ENCODE measurements around the gene MECP2. TPM values are rescaled to one million over a fixed set of nuclear protein-coding genes. Genes with fewer than 3 reads are reported as not detected.

Gene MECP2
- total RNA-seq, 1 experiment from 2014 or later: 61.4 TPM

DNA sequence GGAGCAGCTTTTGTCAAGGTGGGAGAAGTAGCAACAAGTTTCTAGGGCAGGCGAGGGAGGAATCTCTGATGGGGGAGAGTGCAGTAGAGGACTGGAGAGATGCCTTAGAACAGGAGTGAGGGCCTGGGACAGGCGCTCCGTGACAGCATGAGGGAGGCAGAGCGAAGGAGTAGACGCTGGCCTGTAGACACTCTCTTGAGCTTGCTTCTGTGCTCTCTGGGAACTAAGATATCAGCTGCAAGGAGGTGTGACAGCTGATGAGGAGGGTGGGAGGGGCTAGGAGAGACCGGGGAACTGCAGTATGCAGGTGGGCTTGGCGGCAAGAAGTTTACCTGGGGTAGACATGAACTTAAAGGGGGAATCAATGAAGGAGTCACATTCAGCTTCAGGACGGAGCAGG lies 35.7 kb downstream of the MECP2 start:
- DNase-seq (ENCODE audit: low read depth): no peak

DNA sequence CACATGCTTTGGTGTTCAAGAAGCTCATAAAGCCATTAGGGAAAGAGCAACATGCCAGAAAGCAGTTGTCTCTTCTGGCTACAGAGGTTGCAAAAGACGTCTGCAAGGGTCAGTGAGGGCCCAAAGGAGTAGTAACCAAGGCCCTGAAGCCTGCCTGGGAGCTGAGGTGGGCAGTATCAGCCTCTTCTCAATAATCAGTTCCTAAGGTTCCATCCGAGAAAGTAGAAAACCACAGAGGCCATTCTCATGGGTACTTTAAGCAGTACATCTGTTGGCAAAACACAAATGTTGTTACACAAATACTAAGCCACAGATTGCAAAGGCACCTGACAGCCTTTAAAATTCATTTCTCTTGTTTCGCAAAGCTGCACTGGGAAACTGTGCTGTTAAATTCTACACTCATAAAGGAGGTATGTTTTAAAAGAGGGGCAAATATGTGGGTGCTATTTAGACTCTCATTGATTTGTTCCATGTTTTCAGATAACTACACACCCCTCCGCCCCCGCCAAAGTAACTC lies 37.7 kb downstream of the MECP2 start:
- no peak for DNase-seq (ENCODE audit: low read depth)

DNA sequence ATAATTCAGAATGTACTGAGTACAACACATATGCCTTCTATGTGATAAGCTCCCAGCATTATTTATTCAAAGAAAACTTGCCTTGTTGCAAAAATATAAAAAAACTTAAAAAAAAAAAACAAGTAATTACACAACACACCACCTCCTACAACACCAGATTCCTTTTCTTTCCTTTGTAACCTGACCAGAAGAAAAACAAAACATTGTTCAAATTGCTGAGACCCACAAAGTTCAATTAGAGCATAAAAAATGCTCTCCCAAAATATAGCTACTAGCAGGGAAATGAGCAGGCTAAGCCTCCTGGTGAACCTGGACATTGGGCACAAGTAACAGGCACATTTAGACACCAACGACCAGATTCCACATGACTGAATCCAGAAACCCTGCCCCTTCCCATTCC lies 38.3 kb downstream of the MECP2 start:
- DNase-seq (ENCODE audit: low read depth): no peak

DNA sequence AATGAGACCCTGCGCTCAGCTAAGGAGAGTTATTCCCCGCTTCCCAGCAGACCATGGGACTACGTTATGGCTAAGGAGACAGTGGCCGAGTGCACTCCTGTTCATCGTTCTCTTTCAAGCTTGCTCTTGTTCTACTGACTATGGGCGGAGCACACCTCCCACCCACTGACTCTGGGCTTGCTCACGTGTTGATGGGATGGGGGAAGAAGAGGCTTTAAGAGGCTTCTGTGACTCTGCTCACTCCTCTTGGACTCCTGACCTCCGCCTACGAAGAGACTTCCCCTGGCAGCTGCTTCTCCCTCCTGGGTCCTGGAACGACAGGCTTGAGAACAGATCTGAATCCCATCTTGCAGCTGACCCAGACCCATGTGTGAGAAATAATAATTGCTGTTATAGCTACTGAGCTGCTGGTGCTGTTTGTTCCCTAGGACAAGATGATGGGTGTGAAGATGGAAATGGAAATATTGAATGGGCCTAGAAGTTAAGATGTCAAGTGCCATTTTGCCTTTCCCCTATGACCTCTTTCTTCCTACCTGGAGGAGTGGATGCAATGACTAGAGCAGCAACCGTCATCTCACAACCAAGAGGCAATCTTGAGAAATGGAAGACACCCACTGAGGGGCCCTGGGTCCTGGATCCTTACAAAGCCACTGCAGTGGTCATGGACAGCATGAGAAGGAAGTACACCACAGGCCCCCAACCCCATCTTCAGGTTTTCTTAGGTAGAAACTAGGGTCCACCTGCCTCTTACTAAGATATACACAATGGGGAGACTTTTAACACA lies 39.1 kb downstream of the MECP2 start:
- no peak for DNase-seq (ENCODE audit: low read depth)

DNA sequence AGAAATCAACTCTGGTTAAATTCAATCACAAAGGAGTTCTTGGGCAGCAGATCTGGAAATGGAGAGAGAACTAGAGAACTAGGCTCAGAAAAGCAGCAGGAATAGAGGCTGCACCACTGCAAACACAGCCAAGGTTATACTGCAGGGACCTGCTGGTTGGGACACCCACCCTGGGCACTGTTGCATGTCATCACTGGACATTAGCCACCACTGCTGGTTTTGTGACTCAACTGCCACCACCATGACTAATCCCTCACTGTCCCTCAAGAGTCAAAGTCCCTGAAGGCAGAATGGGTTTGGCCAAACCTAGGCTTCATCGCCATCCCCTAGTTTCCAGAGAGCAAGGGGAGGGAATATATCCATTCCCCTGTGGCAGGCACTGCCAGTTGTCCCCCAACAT lies 39.7 kb downstream of the MECP2 start:
- peak; percentile 22 for DNase-seq (ENCODE audit: low read depth)

DNA sequence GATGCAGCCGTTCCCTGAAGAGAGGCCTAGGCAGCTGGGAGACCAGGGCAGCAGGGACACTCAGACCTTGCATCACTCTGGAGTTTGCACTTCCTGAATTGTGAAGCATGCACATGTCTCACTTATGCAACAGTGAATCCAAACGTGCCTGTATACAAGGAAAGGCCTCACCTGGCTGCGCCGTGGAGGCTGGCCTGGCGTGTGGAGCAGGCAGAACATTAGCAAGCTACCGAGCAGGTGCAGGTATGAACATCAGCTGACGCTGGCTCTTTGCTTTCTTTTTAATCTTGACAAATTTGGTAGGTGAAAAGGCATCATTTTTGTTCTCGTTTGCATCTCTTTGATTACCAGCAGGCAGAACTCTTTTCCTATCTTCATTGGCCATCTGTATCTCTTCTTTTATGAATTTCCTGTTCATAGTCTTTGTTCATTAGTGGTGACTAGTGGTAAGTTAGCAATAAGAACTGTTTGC lies 40.7 kb downstream of the MECP2 start:
- DNase-seq (ENCODE audit: low read depth): no peak

DNA sequence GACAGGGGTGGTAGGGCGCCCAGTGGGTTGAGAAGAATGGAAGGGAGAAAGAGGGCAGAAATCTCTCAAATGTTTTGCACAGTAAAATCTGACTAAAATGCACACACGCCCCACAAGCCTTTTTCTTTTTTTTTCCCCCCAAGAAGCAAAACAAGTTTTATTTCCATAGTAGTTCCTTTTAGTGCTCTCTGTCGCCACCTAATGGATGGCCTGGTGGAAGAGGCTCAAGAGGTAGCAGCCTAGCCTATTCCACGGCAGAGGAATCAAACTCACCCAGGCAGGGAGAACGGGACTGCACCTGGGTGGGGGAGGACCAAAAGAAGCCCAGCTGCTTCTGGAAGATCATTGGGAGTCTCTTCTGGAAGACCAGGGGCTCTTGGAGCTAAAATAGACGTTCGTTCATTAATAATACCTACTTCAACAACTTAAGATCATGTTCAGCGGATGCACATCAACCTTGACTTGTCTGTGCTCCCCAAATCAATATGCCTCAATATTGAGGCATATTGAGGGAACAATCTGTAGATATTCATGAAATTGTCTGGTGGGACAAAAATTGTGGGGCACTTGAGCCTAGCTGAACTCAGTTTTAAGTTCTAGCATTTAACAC lies 46.2 kb downstream of the MECP2 start:
- DNase-seq (ENCODE audit: low read depth): peak; percentile 62

DNA sequence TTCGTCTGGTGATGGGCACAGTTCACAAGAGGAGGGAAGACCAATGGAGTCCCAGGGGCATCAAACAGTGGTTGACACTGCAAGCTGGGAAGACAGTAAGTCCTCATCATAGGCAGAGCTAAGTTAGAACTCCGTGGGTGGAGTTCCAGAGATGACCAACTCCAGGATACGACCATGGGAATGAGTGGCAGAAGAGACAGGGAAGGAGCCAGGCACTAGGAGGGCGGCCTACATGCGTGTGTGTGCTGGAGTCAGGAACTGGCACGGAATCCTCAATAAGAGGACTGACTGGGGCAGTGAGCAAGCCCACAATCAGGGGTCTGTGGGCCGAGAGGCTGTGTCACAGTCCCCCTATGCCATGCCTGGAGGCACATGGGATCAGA lies 47.4 kb downstream of the MECP2 start:
- no peak for DNase-seq (ENCODE audit: low read depth)

DNA sequence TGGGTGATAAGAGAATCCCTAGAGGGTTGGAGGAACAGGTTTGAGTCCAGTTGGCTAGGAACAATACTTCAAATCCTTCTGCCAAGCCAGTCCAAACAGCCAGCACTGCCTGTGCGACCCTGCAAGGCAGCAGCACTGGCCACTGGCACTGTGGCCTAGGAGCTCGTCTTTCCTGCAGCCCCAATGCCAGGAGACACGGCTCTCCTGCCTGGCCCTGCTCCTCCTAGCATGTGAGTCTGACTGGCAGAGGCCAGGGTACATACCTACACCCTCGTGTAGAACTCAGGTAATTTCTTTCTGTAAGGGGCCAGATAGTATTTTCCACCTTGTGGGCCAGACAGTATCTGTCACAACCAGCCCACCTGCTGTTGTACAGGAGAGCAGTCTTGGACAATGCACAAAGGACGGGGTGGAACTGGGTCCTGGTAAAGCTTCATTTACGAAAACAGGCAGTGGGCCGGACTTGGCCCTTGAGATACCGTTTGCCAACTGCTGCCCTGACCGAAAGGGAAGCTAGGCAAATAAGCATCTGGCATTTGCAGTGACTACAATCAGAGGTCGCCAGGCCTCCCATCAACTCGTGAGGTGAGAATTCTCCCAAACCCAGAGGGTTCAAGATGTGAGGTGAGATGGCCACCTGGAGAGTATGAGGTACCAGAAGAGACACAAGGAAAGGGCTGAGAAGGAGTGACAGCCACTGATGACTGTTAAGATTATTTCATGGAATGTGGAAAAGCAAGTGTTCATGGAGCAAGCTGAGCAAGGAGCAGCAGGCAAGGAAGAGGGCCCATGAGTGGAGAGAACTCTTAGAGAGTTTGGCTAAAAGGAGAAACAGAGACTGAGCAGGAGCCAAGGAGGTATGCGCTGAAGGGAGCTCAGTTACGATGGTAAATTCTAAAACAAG lies 48.1 kb downstream of the MECP2 start:
- no peak for DNase-seq (ENCODE audit: low read depth)

DNA sequence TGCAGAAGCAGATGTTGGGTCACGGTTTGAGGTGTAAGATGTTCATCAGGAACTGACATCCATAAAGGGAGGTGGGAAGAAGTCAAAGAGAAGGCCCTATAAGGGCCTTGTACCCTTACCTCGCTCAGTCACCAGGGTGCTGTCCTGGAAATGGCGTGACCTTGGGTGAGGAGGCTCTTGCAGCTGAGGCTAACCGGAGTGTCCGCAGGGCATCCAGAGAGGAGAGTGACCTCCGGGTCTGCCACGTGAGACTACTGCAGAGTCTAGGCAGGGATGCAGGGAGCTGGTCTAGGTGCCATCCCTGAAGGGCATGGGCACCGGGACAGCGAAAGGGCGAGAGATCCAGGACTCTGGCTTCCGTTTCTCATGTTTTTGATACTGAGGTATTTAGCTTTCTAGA lies 49.1 kb downstream of the MECP2 start:
- DNase-seq (ENCODE audit: low read depth): no peak

DNA sequence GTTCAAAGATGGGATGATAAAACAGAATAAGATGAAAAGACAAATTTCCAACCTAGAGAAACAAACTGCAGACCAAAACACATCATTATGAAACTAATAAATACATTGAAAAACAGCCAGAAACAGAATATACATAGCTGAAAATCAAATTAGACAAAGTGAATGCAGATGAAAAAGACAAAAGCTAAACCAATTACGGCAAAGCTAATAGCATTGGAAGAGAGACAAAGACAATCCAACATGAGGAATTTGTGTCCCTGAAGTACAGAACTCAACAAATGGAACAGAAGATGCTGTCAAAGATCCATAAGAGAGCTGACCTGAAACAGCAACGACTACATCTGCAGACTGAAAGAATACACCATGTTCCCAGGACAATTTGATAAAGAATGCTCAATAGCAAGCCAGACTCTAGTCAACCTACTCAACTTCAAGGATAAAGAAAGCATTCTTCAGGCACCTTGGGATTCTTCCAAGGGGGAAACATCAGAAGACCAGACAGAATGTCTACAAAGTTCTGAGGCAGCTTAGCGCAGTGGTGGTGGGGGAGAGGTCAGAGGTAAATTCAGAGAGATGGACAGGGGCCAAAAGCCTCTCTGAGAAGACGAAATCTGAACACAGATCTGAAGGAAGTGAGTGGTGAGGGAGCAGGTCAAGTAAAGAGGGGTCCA lies 50.4 kb downstream of the MECP2 start:
- DNase-seq (ENCODE audit: low read depth): no peak

DNA sequence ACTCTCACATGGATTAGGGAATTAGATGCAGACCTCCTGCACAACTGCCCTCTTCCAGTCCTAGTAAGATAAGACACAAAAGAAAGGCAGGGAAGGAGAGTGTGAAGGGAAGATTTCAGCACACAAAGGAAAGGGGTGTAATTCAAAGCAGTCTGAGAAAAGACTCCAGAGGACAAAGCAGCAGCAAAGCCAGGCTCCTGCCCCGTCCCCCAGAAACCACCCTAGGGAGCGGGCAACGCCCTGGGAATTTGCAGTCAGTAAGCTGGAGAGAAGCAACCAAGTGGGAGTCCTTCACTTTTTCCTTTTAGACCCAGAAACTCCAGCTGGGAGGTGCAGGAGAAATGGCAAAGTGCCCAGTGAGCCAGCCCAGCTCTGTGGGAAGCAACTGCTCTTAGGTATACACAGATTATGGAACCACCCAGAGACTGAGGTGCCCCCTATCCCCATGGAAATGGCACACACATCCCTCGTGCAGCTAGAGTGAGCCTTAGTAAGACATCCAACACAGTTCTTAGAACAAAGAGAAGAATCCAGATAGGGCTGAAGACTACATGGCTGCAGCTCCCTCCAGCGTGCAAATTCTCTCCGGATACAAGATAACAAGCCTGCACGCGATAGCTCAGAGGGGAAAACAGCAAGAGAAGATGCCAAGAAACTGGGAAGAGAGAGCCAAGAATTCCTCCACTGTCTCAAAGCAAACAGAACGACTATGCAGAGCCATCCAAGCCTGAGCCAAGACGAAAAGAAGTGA lies 51.3 kb downstream of the MECP2 start:
- DNase-seq (ENCODE audit: low read depth): peak; percentile 62

DNA sequence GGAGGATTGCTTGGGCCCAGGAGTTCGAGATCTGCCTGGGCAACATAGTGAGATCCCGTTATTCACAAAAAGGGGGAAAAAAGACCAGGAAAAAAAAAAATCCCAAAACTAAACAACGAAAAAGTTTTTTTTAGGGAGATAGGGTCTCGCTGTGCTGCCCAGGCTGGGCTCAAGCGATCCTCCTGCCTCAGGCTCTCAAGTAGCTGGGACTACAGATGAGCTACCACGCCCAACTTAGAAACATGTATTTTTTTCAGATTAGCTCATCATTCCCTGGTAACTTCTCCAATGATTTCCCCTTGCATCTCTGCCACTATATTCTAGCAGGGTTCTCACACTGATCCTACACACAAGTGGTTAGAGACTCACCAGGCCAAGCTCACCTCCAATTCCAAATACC lies 53.4 kb downstream of the MECP2 start:
- DNase-seq (ENCODE audit: low read depth): no peak

DNA sequence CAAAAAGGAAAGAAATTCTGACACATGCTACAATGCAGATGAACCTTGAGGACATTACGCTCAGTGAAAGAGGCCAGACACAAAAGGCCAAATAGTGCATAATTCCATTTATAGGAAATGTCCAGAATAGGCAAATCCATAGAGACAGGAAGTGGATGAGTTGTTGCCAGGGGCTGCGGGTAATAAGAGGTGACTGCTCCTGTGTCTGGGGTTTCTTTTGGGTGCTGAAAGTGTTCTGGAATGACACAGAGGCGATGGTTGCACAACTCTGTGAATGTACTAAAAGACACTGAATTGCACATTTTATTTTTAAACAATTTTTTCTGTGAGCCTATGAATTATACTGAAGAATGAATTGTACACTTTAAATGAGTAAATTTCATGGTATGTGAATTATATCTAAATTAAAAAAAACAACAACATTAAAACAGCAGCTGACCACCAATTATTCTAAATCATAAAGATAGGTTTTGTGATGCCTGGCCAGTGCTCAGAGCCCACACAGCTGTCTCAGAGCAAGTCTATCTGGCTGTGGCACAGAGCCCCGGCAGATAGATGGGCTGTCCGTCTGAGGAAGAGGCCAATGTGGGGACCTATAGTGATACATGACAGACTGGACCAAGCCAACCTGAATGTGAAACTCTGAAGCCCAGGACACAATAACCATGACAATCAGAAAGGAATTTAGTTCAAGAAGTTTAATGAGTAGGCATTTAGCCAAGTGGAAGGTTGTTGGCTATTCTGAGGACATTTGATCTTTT lies 54.3 kb downstream of the MECP2 start:
- peak; percentile 43 for DNase-seq (ENCODE audit: low read depth)

DNA sequence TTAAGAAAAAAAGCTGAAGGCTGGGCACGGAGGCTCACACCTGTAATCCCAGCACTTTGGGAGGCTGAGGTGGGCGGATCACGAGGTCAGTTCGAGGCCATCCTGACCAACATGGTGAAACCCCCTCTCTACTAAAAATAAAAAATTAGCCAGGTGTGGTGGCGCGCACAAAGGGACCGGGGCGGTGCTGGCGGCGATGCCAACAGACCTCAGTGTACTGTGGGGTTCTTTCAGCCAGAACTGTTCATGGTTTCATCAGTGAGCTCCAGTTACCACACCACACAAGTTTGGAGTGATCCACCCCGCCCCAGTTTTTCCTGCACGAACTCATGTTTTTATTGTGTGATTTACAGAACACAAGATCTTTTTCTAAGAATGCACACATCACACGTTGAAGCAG lies 56.7 kb downstream of the MECP2 start:
- DNase-seq (ENCODE audit: low read depth): no peak

DNA sequence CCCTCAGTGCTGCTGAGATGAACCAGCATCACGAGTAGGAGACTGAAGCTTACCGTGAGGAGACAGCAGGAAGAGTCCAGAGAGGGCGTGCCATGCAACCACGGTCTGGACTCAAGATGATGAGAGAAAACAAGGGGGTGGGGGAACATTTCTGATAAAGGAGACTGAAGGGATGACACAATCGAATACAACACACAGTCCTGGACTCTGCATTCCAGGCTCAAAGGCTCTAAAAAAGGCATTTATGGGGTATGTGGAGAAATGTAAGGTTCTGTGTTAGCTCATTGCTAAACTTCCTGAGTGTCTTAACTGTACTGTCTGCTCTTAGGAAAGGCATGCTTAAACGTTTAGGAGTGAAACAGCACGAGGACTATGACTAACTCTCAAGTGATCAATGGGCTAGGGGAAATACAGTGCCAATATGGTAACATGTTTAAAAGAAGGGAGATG lies 57.2 kb downstream of the MECP2 start:
- DNase-seq (ENCODE audit: low read depth): no peak

DNA sequence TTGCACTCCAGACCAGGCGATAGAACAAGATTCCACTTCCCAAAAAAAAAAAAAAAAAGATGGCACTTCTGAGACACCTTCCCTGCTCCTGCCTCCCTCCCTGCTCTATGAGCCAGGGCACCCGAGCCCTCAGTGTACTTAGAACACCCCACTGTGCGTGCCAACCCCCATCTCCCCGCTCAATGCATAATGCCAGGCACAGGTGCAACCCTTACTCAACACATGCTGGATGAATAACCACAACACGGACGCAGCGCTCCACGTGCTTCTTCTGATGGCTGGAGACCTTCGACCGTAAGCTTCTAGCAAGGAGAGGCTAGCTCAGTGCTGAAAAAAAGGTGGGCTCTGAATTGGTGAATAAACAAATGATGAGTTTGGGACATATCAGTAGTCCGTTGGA lies 57.9 kb downstream of the MECP2 start:
- DNase-seq (ENCODE audit: low read depth): no peak

DNA sequence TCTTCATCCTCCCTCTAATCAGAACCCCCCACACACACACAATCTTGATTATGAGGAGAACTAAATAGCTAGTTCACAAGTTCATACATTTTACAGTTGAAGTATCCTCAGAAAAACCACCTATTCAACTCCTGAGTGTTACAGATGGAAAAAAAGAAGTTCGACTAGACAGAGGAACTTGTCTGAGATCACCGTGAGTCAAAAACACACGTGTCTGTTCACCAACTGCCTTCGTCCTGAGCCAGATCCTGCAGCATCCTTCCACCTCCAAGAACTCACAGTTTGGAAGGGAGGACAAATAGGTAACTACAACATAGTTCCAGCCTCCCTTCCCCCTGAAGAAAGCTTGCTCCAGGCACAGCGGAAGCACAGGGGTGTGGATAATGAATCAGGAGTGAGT lies 58.9 kb downstream of the MECP2 start:
- no peak for DNase-seq (ENCODE audit: low read depth)

DNA sequence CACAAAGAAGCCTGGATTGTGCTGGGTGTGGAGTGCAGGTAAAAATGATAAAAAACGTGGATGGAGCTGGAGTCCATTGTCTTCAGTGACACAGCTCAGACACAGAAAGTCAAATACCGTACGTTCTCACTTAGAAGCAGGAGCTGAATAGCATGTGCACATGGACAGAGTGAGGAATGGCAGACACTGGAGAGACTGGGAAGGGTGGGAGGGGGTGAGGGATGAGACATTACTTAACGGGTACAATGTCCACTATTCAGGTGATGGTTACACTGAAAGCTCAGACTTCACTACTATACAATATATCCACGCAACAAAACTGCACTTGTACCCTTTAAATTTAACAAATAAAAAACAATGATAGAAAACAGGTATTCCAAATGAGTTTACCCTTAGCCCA lies 59.8 kb downstream of the MECP2 start:
- no peak for DNase-seq (ENCODE audit: low read depth)

DNA sequence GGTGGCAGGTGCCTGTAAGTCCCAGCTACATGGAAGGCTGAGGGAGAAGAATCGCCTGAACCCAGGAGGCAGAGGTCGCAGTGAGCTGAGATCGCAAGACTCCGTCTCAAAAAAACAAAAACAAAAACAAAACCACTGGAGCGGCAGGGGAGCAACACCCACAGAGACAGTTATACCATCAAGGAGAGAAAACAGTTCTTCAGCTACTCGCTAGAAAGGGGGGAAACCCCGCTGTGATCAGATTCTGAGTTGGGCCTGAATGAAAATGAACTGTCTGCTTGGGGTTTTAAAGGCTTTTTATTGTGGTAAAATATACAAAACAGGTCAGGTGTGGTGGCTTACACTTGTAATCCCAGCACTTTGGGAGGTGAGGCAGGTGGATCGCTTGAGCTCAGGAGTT lies 61.0 kb downstream of the MECP2 start:
- DNase-seq (ENCODE audit: low read depth): no peak
